Lower leg skin (tissue), 4 donors: Measurements from ENCODE around the gene ESF1. TPM values are rescaled to one million over a fixed set of nuclear protein-coding genes. Genes with fewer than 3 reads are reported as not detected.

Experiments
- total RNA-seq, 4 donors: library from RNA; depleted of rRNA; stranded (reverse); fragments of >200 nt; gene quantifications; one replicate each; pipeline ENCODE4 v1.1.0, GENCODE V29; 2016

Gene ESF1
- total RNA-seq, 4 donors from 2014 or later: 9.5 to 11.1 (median 10.8) TPM

Other genes with a start within 250 kb of the ESF1 start
- 10 to 100 TPM in 3 of 4 donors, 1 to 10 TPM in 1; 9.0 to 18.3 (median 12.7) TPM for gene TASP1, start 146.0 kb downstream of the ESF1 start, total RNA-seq
- 10 to 100 TPM; 10.4 to 17.5 (median 12.9) TPM for gene NDUFAF5, start 109 bp upstream of the ESF1 start, total RNA-seq
- not detected for gene SEL1L2, start 205.7 kb upstream of the ESF1 start, total RNA-seq
- 10 to 100 TPM; 10.0 to 24.0 (median 17.0) TPM for gene MACROD2, start 210.6 kb upstream of the ESF1 start, total RNA-seq